Skin of body (tissue), 2 donors: ENCODE measurements around the gene MRM2. TPM values are rescaled to one million over a fixed set of nuclear protein-coding genes. Genes with fewer than 3 reads are reported as not detected.

Experiments
- DNase-seq: peaks from one replicate; lab custom pipeline; 2025; lab: John Stamatoyannopoulos, UW
- total RNA-seq: library from RNA; depleted of rRNA; stranded (reverse); fragments of >200 nt; gene quantifications from one replicate; pipeline ENCODE4 v1.2.3, GENCODE V29; 2014

The MRM2 gene
- total RNA-seq, 1 donor from 2014 or later: 12.4 TPM

GRCh38 chr7:2186166-2186565 lies 55.8 kb downstream of the MRM2 start:
- DNase-seq: no peak

DNA sequence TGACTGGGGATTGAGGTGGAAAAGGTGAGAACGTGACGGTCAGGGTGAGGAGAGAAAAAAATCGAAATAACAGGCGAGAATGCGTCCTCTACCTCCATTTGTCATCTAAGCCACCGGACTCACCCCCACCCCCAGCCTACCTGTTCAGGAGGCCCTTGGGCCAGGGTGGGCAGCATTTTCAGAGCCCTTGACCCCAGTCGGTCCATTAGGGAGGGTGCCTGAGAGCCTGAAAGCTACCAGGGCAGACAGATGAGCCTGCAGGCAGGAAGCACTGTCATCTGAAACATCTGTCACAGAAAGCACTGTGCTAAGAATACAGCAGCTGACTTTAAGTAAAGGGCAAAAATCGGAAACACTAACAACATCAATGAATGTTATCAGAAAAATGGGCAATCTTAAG lies 56.3 kb downstream of the MRM2 start:
- no peak for DNase-seq

Other genes with a start within 250 kb of the MRM2 start
- gene MAD1L1, start 9.3 kb downstream of the MRM2 start, total RNA-seq: 28.5 TPM
- gene NUDT1, start within 50 bp of the MRM2 start, total RNA-seq: 18.8 TPM
- 15.1 TPM for gene SNX8, start 72.2 kb upstream of the MRM2 start, total RNA-seq
- gene EIF3B, start 112.6 kb upstream of the MRM2 start, total RNA-seq: 108 TPM
- 3.7 TPM for gene CHST12, start 161.4 kb upstream of the MRM2 start, total RNA-seq
- not detected for gene GRIFIN, start 234.2 kb upstream of the MRM2 start, total RNA-seq